ENCODE data around the gene FIZ1.

Gene FIZ1

GRCh38 chr19:55640577-55641425 lies 41.5 kb upstream of the FIZ1 start, which contains the start of gene ZNF580:
Gene ZNF580, plus strand, starts transcription at chr19:55641002. Its CDS starts 1,507 bp downstream, at chr19:55642509.
- Mint-ChIP-seq H3K9me3 (no peaks in the 10 kb centered on the region), H3K36me3 (peaks cover 77% of the 10 kb centered on the region), H3K4me1 (peaks cover 73% of the 10 kb centered on the region), H3K27ac (peak within 1 kb of the TSS; percentile 98), H3K4me3 (peak within 1 kb of the TSS; percentile 92)
- DNase-seq (ENCODE audit: low spot score in 2 of 2) (peak; percentile 61 to 86), ATAC-seq (peak; percentile 53)

GRCh38 chr19:55640043-55640576 lies 40.8 kb upstream of the FIZ1 start:
- Mint-ChIP-seq H3K36me3 (peaks cover 77% of the 10 kb centered on the region), H3K9me3 (no peaks in the 10 kb centered on the region), H3K4me3 (peak overlapping the region; percentile 92), H3K4me1 (peaks cover 80% of the 10 kb centered on the region), H3K27ac (peak overlapping the region; percentile 98)
- ATAC-seq, result peak; percentile 44
- peak; percentile 46 to 74 for DNase-seq (ENCODE audit: low spot score in 2 of 2)

- no peak for ATAC-seq
- no peaks in the 10 kb centered on the region for H3K9me3 Mint-ChIP-seq
These were observed 39.6 kb upstream of the FIZ1 start for GRCh38 chr19:55638864-55639359.

GRCh38 chr19:55637534-55637933 lies 38.2 kb upstream of the FIZ1 start:
- peaks cover 60% of the 10 kb centered on the region for H3K36me3 Mint-ChIP-seq
- DNase-seq (ENCODE audit: low spot score in 2 of 2) (no peak), ATAC-seq (no peak)
- H3K4me1 Mint-ChIP-seq, result peaks cover 70% of the 10 kb centered on the region
- peak overlapping the region; percentile 100 for H3K27ac Mint-ChIP-seq
- H3K9me3 Mint-ChIP-seq, result no peaks in the 10 kb centered on the region
- peak overlapping the region; percentile 100 for H3K4me3 Mint-ChIP-seq

More at GRCh38 chr19:55638864-55639359, 39.6 kb upstream of the FIZ1 start:
- DNase-seq (ENCODE audit: low spot score in 2 of 2), result peak in 1 of 2 donors; percentile 80
- Mint-ChIP-seq H3K4me1 (peaks cover 79% of the 10 kb centered on the region), H3K27ac (no peak overlapping the region), H3K36me3 (peaks cover 72% of the 10 kb centered on the region), H3K4me3 (peak overlapping the region; percentile 92)

- ATAC-seq (no peak), DNase-seq (ENCODE audit: low spot score in 2 of 2) (no peak)
- Mint-ChIP-seq H3K4me3 (peak overlapping the region; percentile 100), H3K9me3 (no peaks in the 10 kb centered on the region), H3K27ac (peak overlapping the region; percentile 100), H3K36me3 (peaks cover 53% of the 10 kb centered on the region), H3K4me1 (peaks cover 70% of the 10 kb centered on the region)
These were observed 37.4 kb upstream of the FIZ1 start for GRCh38 chr19:55636723-55637122.

- Mint-ChIP-seq H3K4me1 (peaks cover 69% of the 10 kb centered on the region), H3K4me3 (peak overlapping the region; percentile 100), H3K36me3 (peaks cover 45% of the 10 kb centered on the region), H3K27ac (peak overlapping the region; percentile 100), H3K9me3 (no peaks in the 10 kb centered on the region)
- ATAC-seq, result no peak
- no peak for DNase-seq (ENCODE audit: low spot score in 2 of 2)
These were observed 36.6 kb upstream of the FIZ1 start for GRCh38 chr19:55635856-55636440.

- Mint-ChIP-seq H3K27ac (peak overlapping the region; percentile 100), H3K9me3 (no peaks in the 10 kb centered on the region), H3K4me1 (peaks cover 66% of the 10 kb centered on the region), H3K4me3 (peak overlapping the region; percentile 100), H3K36me3 (peaks cover 41% of the 10 kb centered on the region)
- DNase-seq (ENCODE audit: low spot score in 2 of 2) (no peak), ATAC-seq (peak; percentile 62)
These were observed 36.0 kb upstream of the FIZ1 start for GRCh38 chr19:55635334-55635717.

GRCh38 chr19:55633861-55634260 lies 34.5 kb upstream of the FIZ1 start:
- Mint-ChIP-seq H3K27ac (no peak overlapping the region), H3K9me3 (no peaks in the 10 kb centered on the region), H3K36me3 (peaks cover 35% of the 10 kb centered on the region), H3K4me3 (peak overlapping the region; percentile 100), H3K4me1 (peaks cover 54% of the 10 kb centered on the region)
- no peak for ATAC-seq
- DNase-seq (ENCODE audit: low spot score in 2 of 2), result no peak

- ATAC-seq (peak; percentile 61), DNase-seq (ENCODE audit: low spot score in 2 of 2) (peak; percentile 88 to 95)
- peaks cover 24% of the 10 kb centered on the region for H3K36me3 Mint-ChIP-seq
- peaks cover 43% of the 10 kb centered on the region for H3K4me1 Mint-ChIP-seq
- no peaks in the 10 kb centered on the region for H3K9me3 Mint-ChIP-seq
- H3K27ac Mint-ChIP-seq, result peak overlapping the region; percentile 60
- peak overlapping the region; percentile 21 for H3K4me3 Mint-ChIP-seq
These were observed 33.1 kb upstream of the FIZ1 start for GRCh38 chr19:55632463-55632834.

- DNase-seq (ENCODE audit: low spot score in 2 of 2), result peak in 1 of 2 donors; percentile 80
- peaks cover 30% of the 10 kb centered on the region for H3K36me3 Mint-ChIP-seq
- no peaks in the 10 kb centered on the region for H3K9me3 Mint-ChIP-seq
- H3K27ac Mint-ChIP-seq, result peak overlapping the region; percentile 6
- ATAC-seq, result peak; percentile 72
- H3K4me1 Mint-ChIP-seq, result peaks cover 33% of the 10 kb centered on the region
- peak overlapping the region; percentile 49 for H3K4me3 Mint-ChIP-seq
These were observed 27.0 kb upstream of the FIZ1 start for GRCh38 chr19:55626350-55626749.

GRCh38 chr19:55625004-55625326 lies 25.6 kb upstream of the FIZ1 start:
- Mint-ChIP-seq H3K36me3 (peaks cover 40% of the 10 kb centered on the region), H3K27ac (peak overlapping the region; percentile 95), H3K4me3 (peak overlapping the region; percentile 76), H3K4me1 (peaks cover 33% of the 10 kb centered on the region), H3K9me3 (no peaks in the 10 kb centered on the region)
- DNase-seq (ENCODE audit: low spot score in 2 of 2) (no peak), ATAC-seq (no peak)

GRCh38 chr19:55624109-55625003 lies 25.0 kb upstream of the FIZ1 start, which contains the start of gene ZNF784:
Gene ZNF784, minus strand, starts transcription at chr19:55624566. Its CDS starts 5 bp downstream, at chr19:55624561.
- DNase-seq (ENCODE audit: low spot score in 2 of 2) (peak; percentile 98), ATAC-seq (peak; percentile 71)
- H3K9me3 Mint-ChIP-seq, result no peaks in the 10 kb centered on the region
- peak within 1 kb of the TSS; percentile 76 for H3K4me3 Mint-ChIP-seq
- H3K27ac Mint-ChIP-seq, result peak within 1 kb of the TSS; percentile 95
- peaks cover 45% of the 10 kb centered on the region for H3K36me3 Mint-ChIP-seq
- H3K4me1 Mint-ChIP-seq, result peaks cover 33% of the 10 kb centered on the region

GRCh38 chr19:55623561-55623960 lies 24.2 kb upstream of the FIZ1 start:
- H3K27ac Mint-ChIP-seq, result peak overlapping the region; percentile 95

GRCh38 chr19:55623130-55623529 lies 23.8 kb upstream of the FIZ1 start:
- Mint-ChIP-seq H3K4me1 (peaks cover 33% of the 10 kb centered on the region), H3K4me3 (no peak overlapping the region), H3K9me3 (no peaks in the 10 kb centered on the region), H3K27ac (no peak overlapping the region), H3K36me3 (peaks cover 50% of the 10 kb centered on the region)
- DNase-seq (ENCODE audit: low spot score in 2 of 2) (no peak), ATAC-seq (no peak)

More at GRCh38 chr19:55623561-55623960, 24.2 kb upstream of the FIZ1 start:
- Mint-ChIP-seq H3K36me3 (peaks cover 46% of the 10 kb centered on the region), H3K9me3 (no peaks in the 10 kb centered on the region), H3K4me1 (peaks cover 33% of the 10 kb centered on the region), H3K4me3 (peak overlapping the region; percentile 76)
- DNase-seq (ENCODE audit: low spot score in 2 of 2) (no peak), ATAC-seq (no peak)
